H1 (cell line): ENCODE measurements around the gene SMARCD2. TPM values are rescaled to one million over a fixed set of nuclear protein-coding genes. Genes with fewer than 3 reads are reported as not detected.

ENCODE experiments used
- CTCF ChIA-PET: fragments of 300-600 bp; sonication (Branson Sonifier 250); formaldehyde crosslinking; loops from one replicate; lab custom pipeline; 2021; ENCODE audit not compliant: partially characterized antibody; lab: Charles Lee
- POLR2A ChIA-PET: fragments of 300-600 bp; sonication (Branson Sonifier 250); formaldehyde crosslinking; loops from one replicate; lab custom pipeline; 2021; ENCODE audit warnings: inconsistent platforms; ENCODE audit not compliant: partially characterized antibody; lab: Charles Lee
- DNase-seq, 2 experiments: peaks; one replicate each; pipeline versions ENCODE4 v3.0.0 to v3.0.0-alpha.2; 2010 to 2022; ENCODE audit warnings: low spot score in 2 of 2, low read depth in 1 of 2, mixed read lengths in 1 of 2
- FAIRE-seq: peaks from 2 replicates; lab custom pipeline; 2011; peaks lifted over from hg19 to GRCh38; lab: Jason Lieb, UNC
- H2AFZ ChIP-seq: 2 replicates; pipeline ENCODE4 v1.8.1; 2012; ENCODE audit warnings: low read length, inconsistent platforms
- H2AK5ac ChIP-seq: 2 replicates; pipeline ENCODE4 v1.6.1; 2013; ENCODE audit warnings: low read depth, low read length
- H2BK120ac ChIP-seq: replicated peaks from 2 replicates; pipeline ENCODE3; 2013; ENCODE audit warnings: low read depth, low read length, inconsistent platforms
- H2BK12ac ChIP-seq: 2 replicates; pipeline ENCODE4 v1.6.1; 2013; ENCODE audit warnings: low read depth, low read length
- H2BK15ac ChIP-seq: 2 replicates; pipeline ENCODE4 v1.6.1; 2013; ENCODE audit warnings: low read length
- H2BK20ac ChIP-seq: 2 replicates; pipeline ENCODE4 v1.6.1; 2013; ENCODE audit warnings: low read length
- H2BK5ac ChIP-seq: 2 replicates; pipeline ENCODE4 v1.6.1; 2013; ENCODE audit warnings: low read depth, low read length
- H3K14ac ChIP-seq: 2 replicates; pipeline ENCODE4 v1.6.1; 2013; ENCODE audit warnings: inconsistent platforms; ENCODE audit not compliant: insufficient read length
- H3K18ac ChIP-seq: 2 replicates; pipeline ENCODE4 v1.6.1; 2013; ENCODE audit warnings: low read length; ENCODE audit errors: extremely low read depth
- H3K23ac ChIP-seq: 2 replicates; pipeline ENCODE4 v1.6.1; 2013; ENCODE audit warnings: inconsistent platforms; ENCODE audit not compliant: insufficient read length
- H3K23me2 ChIP-seq: 2 replicates; pipeline ENCODE4 v1.6.1; 2013; ENCODE audit warnings: low read depth, low read length
- H3K27ac ChIP-seq: 2 replicates; pipeline ENCODE4 v1.6.1; 2011; ENCODE audit warnings: low read depth, low read length, inconsistent platforms
- H3K27me3 ChIP-seq, 4 experiments: replicated peaks in 1 of 4; 1 replicate in 1 of 4; 2 replicates in 3 of 4; pipeline versions ENCODE4 v1.6.1 to v1.8.1; 2011 to 2013; ENCODE audit warnings: low read length in 3 of 4, mild to moderate bottlenecking in 3 of 4, inconsistent platforms in 2 of 4, mixed read lengths in 2 of 4, moderate library complexity in 1 of 4; ENCODE audit not compliant: control insufficient read depth in 3 of 4, insufficient read depth in 3 of 4; ENCODE audit errors: extremely low read depth in 1 of 4
- H3K36me3 ChIP-seq, 4 experiments: 2 replicates each; pipeline versions ENCODE4 v1.6.1 to v1.8.1; 2011 to 2013; ENCODE audit warnings: mild to moderate bottlenecking in 4 of 4, low read length in 3 of 4, moderate library complexity in 2 of 4, control low read depth in 1 of 4, inconsistent platforms in 1 of 4; ENCODE audit not compliant: insufficient read depth in 4 of 4, control insufficient read depth in 2 of 4
- H3K4ac ChIP-seq: replicated peaks from 2 replicates; pipeline ENCODE3; 2013; ENCODE audit warnings: low read length, low read depth, mixed read lengths, inconsistent platforms; ENCODE audit not compliant: insufficient read length
- H3K4me1 ChIP-seq, 4 experiments: replicated peaks in 1 of 4; 1 replicate in 1 of 4; 2 replicates in 3 of 4; pipeline versions ENCODE4 v1.6.1 to v1.8.1; 2011 to 2013; ENCODE audit warnings: low read length in 3 of 4, inconsistent platforms in 2 of 4, mixed read lengths in 1 of 4; ENCODE audit not compliant: insufficient read depth in 4 of 4, control insufficient read depth in 3 of 4
- H3K4me2 ChIP-seq, 2 experiments: 2 replicates each; pipeline versions ENCODE4 v1.6.1 to v1.8.1; 2011 to 2013; ENCODE audit warnings: low read depth in 2 of 2, low read length in 2 of 2, control low read depth in 1 of 2, inconsistent platforms in 1 of 2, mild to moderate bottlenecking in 1 of 2; ENCODE audit not compliant: insufficient read depth in 1 of 2
- H3K4me3 ChIP-seq, 4 experiments: fragments of 200-600, 300-600 bp in 1 of 4; sonication (generic), shearing (Covaris generic), sonication (Bioruptor Twin) in 1 of 4; 2 replicates each; pipeline versions ENCODE4 v1.5.1 to v1.8.1; 2011 to 2016; ENCODE audit warnings: low read length in 4 of 4, low read depth in 3 of 4, control low read depth in 2 of 4, inconsistent platforms in 2 of 4, mild to moderate bottlenecking in 2 of 4, mixed read lengths in 1 of 4, moderate library complexity in 1 of 4; ENCODE audit not compliant: insufficient read depth in 2 of 4; ENCODE audit errors: extremely low read depth in 1 of 4
- H3K56ac ChIP-seq: replicated peaks from 2 replicates; pipeline ENCODE3; 2013; ENCODE audit warnings: low read depth, mild to moderate bottlenecking, mixed read lengths, low read length, inconsistent platforms; ENCODE audit not compliant: insufficient read length
- H3K79me1 ChIP-seq: 2 replicates; pipeline ENCODE4 v1.6.1; 2013; ENCODE audit warnings: low read depth, low read length, control low read depth
- H3K79me2 ChIP-seq, 2 experiments: 2 replicates each; pipeline versions ENCODE4 v1.6.1 to v1.8.1; 2012 to 2013; ENCODE audit warnings: low read length in 2 of 2, mild to moderate bottlenecking in 2 of 2, inconsistent platforms in 1 of 2; ENCODE audit not compliant: insufficient read depth in 2 of 2, control insufficient read depth in 1 of 2
- H3K9ac ChIP-seq, 4 experiments: replicated peaks in 1 of 4; 1 replicate in 1 of 4; 2 replicates in 3 of 4; pipeline versions ENCODE4 v1.6.1 to v1.8.1; 2011 to 2013; ENCODE audit warnings: low read depth in 3 of 4, low read length in 3 of 4, control low read depth in 2 of 4, mild to moderate bottlenecking in 2 of 4, moderate library complexity in 2 of 4, inconsistent platforms in 1 of 4; ENCODE audit errors: extremely low read depth in 1 of 4
- H3K9me3 ChIP-seq, 2 experiments: 2 replicates each; pipeline versions ENCODE4 v1.6.1 to v1.8.1; 2012 to 2013; ENCODE audit warnings: mild to moderate bottlenecking in 2 of 2, moderate library complexity in 2 of 2, control low read depth in 1 of 2, inconsistent platforms in 1 of 2, low read depth in 1 of 2, low read length in 1 of 2, mixed read lengths in 1 of 2; ENCODE audit not compliant: insufficient read depth in 2 of 2
- H4K20me1 ChIP-seq, 2 experiments: replicated peaks in 1 of 2; 2 replicates each; pipeline versions ENCODE3 to v1.8.1; 2011 to 2013; ENCODE audit warnings: inconsistent platforms in 2 of 2, low read length in 2 of 2, mild to moderate bottlenecking in 1 of 2; ENCODE audit not compliant: insufficient read depth in 2 of 2, control insufficient read depth in 1 of 2
- H4K5ac ChIP-seq: 2 replicates; pipeline ENCODE4 v1.6.1; 2013; ENCODE audit warnings: low read length, low read depth, mixed read lengths, inconsistent platforms; ENCODE audit not compliant: insufficient read length
- H4K8ac ChIP-seq: 2 replicates; pipeline ENCODE4 v1.8.0; 2013; ENCODE audit warnings: mild to moderate bottlenecking, moderate library complexity, low read length, inconsistent platforms; ENCODE audit not compliant: insufficient read depth; ENCODE audit errors: extremely low read depth
- H4K91ac ChIP-seq: replicated peaks from 2 replicates; pipeline ENCODE3; 2013; ENCODE audit warnings: low read length, mixed read lengths, inconsistent platforms; ENCODE audit not compliant: insufficient read length
- CHD1 ChIP-seq: IDR thresholded peaks from 2 replicates; pipeline ENCODE4 v1.6.1; 2012; ENCODE audit warnings: low read depth, low read length, improper control_type of control experiment
- EGR1 ChIP-seq: IDR thresholded peaks from 2 replicates; pipeline ENCODE4 v1.6.1; 2011; ENCODE audit warnings: low read depth, low read length, borderline replicate concordance
- HDAC6 ChIP-seq: IDR thresholded peaks from one replicate; pipeline ENCODE4 v1.7.1; 2012; ENCODE audit warnings: low read depth, mild to moderate bottlenecking, inconsistent platforms, low read length, moderate library complexity
- JUND ChIP-seq: IDR thresholded peaks from 2 replicates; pipeline ENCODE4 v1.6.1; 2011; ENCODE audit warnings: mild to moderate bottlenecking, improper control_type of control experiment, low read length
- KDM1A ChIP-seq: fragments of 200-600, 300-600 bp; sonication (generic); IDR thresholded peaks from 2 replicates; pipeline ENCODE4 v1.7.1; 2016; ENCODE audit warnings: mild to moderate bottlenecking, low read length, borderline replicate concordance
- MAFK ChIP-seq: IDR thresholded peaks from 2 replicates; pipeline ENCODE4 v1.6.1; 2012; ENCODE audit warnings: low read depth, mild to moderate bottlenecking, improper control_type of control experiment, low read length
- RAD21 ChIP-seq, 2 experiments: IDR thresholded peaks in 1 of 2; conservative IDR thresholded peaks in 1 of 2; 2 replicates each; pipeline ENCODE4 v1.6.1; 2011; ENCODE audit warnings: low read depth in 2 of 2, low read length in 2 of 2, improper control_type of control experiment in 1 of 2, inconsistent platforms in 1 of 2, mild to moderate bottlenecking in 1 of 2, moderate library complexity in 1 of 2
- RXRA ChIP-seq: IDR thresholded peaks from 2 replicates; pipeline ENCODE4 v1.6.1; 2011; ENCODE audit warnings: low read depth, mild to moderate bottlenecking, low read length, moderate library complexity; ENCODE audit not compliant: insufficient read depth
- SIN3A ChIP-seq, 2 experiments: IDR thresholded peaks in 1 of 2; conservative IDR thresholded peaks in 1 of 2; 2 replicates each; pipeline ENCODE4 v1.6.1; 2011 to 2012; ENCODE audit warnings: low read length in 2 of 2, improper control_type of control experiment in 1 of 2, low read depth in 1 of 2, mild to moderate bottlenecking in 1 of 2
- WGBS, 2 experiments: shearing (Covaris generic) in 1 of 2; methylation state at CpG; one replicate each; pipeline versions ENCODE4 v1.1.6 to v1.1.7; 2013 to 2015; ENCODE audit warnings: low lambda C conversion rate in 2 of 2, mixed read lengths in 2 of 2, inconsistent platforms in 1 of 2, low coverage in 1 of 2, missing lambda C conversion rate in 1 of 2; ENCODE audit not compliant: insufficient replicate concordance in 2 of 2, insufficient coverage in 1 of 2, insufficient read length in 1 of 2; ENCODE audit errors: extremely low coverage in 1 of 2, missing lambda C conversion rate in 1 of 2; 5-methylcytosine and 5-hydroxymethylcytosine counted together
- polyA plus RNA-seq, 7 experiments: library from polyadenylated mRNA; depleted of rRNA in 3 of 7; stranded (reverse) in 5 of 7; unstranded in 2 of 7; fragments of >200 nt in 5 of 7; fragments of 200-250 nt in 2 of 7; gene quantifications; 1 replicate in 5 of 7; 2 replicates in 1 of 7; 4 replicates in 1 of 7; pipeline versions ENCODE4 v1.2.1 to v1.2.3, GENCODE V29; 2011 to 2013; ENCODE audit warnings: missing spikeins in 2 of 7, mixed read lengths in 2 of 7
- total RNA-seq: library from RNA; stranded (reverse); fragmentation: NEBNext Ultra II Directional; extraction: Animal tissue kit (Norgen Biotek cat#: 25700); gene quantifications from 2 replicates; pipeline ENCODE4 v1.2.1, GENCODE V29; 2021

Gene SMARCD2
- total and polyA plus RNA-seq, 2 of the 8 experiments (the other 6 are each of a cell fraction or from before 2014, with no cell fraction given): 90.0 to 92.2 TPM

DNA sequence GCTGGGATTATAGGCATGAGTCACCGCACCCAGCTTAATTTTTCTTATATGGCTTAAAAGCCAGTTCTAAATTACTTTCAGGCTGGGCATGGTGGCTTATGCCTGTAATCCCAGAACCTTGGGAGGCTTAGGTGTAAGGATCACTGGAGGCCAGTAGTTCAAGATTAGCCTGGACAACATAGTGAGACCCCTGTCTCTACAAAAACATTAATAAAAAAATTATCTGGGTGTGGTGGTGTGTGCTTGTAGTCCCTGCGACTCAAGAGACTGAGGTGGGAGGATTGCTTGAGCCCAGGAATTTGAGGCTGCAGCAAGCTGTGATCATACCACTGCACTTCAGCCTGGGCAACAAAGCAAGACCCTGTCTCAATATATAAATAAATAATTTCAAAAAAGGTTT, 10.8 kb upstream of the SMARCD2 start:
- FAIRE-seq: no peak
- no peak overlapping the region for H3K27ac ChIP-seq

More for the DNA sequence above, 10.8 kb upstream of the SMARCD2 start:
- no peak overlapping the region for H2BK15ac ChIP-seq
- no peak overlapping the region for H2BK12ac ChIP-seq
- no peak overlapping the region for H4K8ac ChIP-seq
- CTCF ChIA-PET: interaction anchor here (0.6 to 5.0 kb wide), 3 partner anchors 13 to 93 kb away, joined by 3 to 47 read pairs (median 4); no protein-coding TSS in a partner anchor
- no peak overlapping the region for H3K23ac ChIP-seq
- H2BK120ac ChIP-seq: no peak overlapping the region
- no peak for DNase-seq
- no peak overlapping the region for H3K4ac ChIP-seq
- H3K36me3 ChIP-seq: no peaks in the 10 kb centered on the region
- POLR2A ChIA-PET: interaction anchor here (0.8 to 1.3 kb wide), 3 partner anchors 10 to 27 kb away, joined by 3 to 4 read pairs (median 3); partner anchors contain the start of gene PSMC5
- no peak overlapping the region for H4K91ac ChIP-seq
- no peak overlapping the region for H2BK5ac ChIP-seq
- H4K20me1 ChIP-seq: no peaks in the 10 kb centered on the region
- H2AK5ac ChIP-seq: no peak overlapping the region
- no peak overlapping the region for H3K4me3 ChIP-seq
- peaks cover 2% of the 10 kb centered on the region for H3K23me2 ChIP-seq
- no peaks in the 10 kb centered on the region for H3K79me2 ChIP-seq
- H3K14ac ChIP-seq: no peak overlapping the region
- H3K4me2 ChIP-seq: no peak overlapping the region
- H3K56ac ChIP-seq: no peak overlapping the region
- H3K4me1 ChIP-seq: no peaks in the 10 kb centered on the region
- H3K9me3 ChIP-seq: peaks cover under 1 to 7% of the 10 kb centered on the region in 2 experiments; a peak in 3 of 4 replicates
- H4K5ac ChIP-seq: no peak overlapping the region
- H2AFZ ChIP-seq: no peak overlapping the region
- peaks cover 0 to 11% (median 9%) of the 10 kb centered on the region in 4 experiments; a peak in 5 of 7 replicates for H3K27me3 ChIP-seq
- no peak overlapping the region for H3K18ac ChIP-seq
- H3K9ac ChIP-seq: no peak overlapping the region
- no peak for TF ChIP-seq MAFK
- no peak for TF ChIP-seq KDM1A
- no peak for TF ChIP-seq EGR1
- TF ChIP-seq SIN3A (conservative IDR thresholded peaks at IDR 0.05 in 1 of 2, IDR thresholded peaks at IDR 0.05 in 1 of 2; ENCODE audit: low read depth in 1 of 2, low read length in 2 of 2): no peak
- no peak for TF ChIP-seq CHD1
- no peak for TF ChIP-seq RAD21 (IDR thresholded peaks at IDR 0.05 in 1 of 2, conservative IDR thresholded peaks at IDR 0.05 in 1 of 2; ENCODE audit: low read depth in 2 of 2, low read length in 2 of 2)
- no peak for TF ChIP-seq RXRA
- TF ChIP-seq JUND: no peak
- no peak for TF ChIP-seq HDAC6
- WGBS, 2 experiments: 88% methylated on average over 2 of the region's 2 CpGs; no CpG with 5 or more reads in 1 of the 2 experiments
- no peaks in the 10 kb centered on the region for H3K79me1 ChIP-seq
- no peak overlapping the region for H2BK20ac ChIP-seq
